HepG2 (cell line): ENCODE measurements around the gene ABHD10. TPM values are rescaled to one million over a fixed set of nuclear protein-coding genes. Genes with fewer than 3 reads are reported as not detected.

Source experiments
- ATAC-seq: fragments of 200-7000 bp; cut with Tn5 transposase; 3 replicates; pipeline ENCODE4 v1.9.1; 2020; ENCODE audit warnings: mild to moderate bottlenecking, moderate library complexity
- BruUV-seq: library from RNA; stranded (reverse); fragments of 400-500 nt; replicated peaks from 2 replicates; lab custom pipeline; 2021; lab: Mats Ljungman, UMichigan
- CTCF ChIA-PET: fragments of 300-600 bp; formaldehyde crosslinking; extraction: SDS; loops from one replicate; lab custom pipeline; 2021; ENCODE audit warnings: low total read pairs, inconsistent platforms, low intra/inter-chr PET ratio; lab: Yijun Ruan, JAX
- POLR2A ChIA-PET: fragments of 350-600 bp; sonication (Branson Sonifier 250); formaldehyde crosslinking; loops from one replicate; lab custom pipeline; 2020; ENCODE audit warnings: antibody characterized with exemption, inconsistent platforms; lab: Yijun Ruan, JAX
- DNase-seq: peaks from one replicate; pipeline ENCODE4 v3.0.0-alpha.2; 2015; ENCODE audit warnings: low spot score
- FAIRE-seq: peaks from 3 replicates; lab custom pipeline; 2011; peaks lifted over from hg19 to GRCh38; lab: Jason Lieb, UNC
- H2AFZ ChIP-seq: one replicate; pipeline ENCODE4 v1.6.1; 2011; ENCODE audit warnings: low read length, inconsistent platforms
- H3K27ac ChIP-seq: fragments of 300-600 bp; 3 replicates; pipeline ENCODE4 v1.8.0; 2011; ENCODE audit warnings: mixed run types, mild to moderate bottlenecking, mixed read lengths, low read length, inconsistent platforms; ENCODE audit not compliant: insufficient read depth; ENCODE audit errors: extremely low read length
- H3K27me3 ChIP-seq, 2 experiments: fragments of 200-600 bp in 1 of 2; 2 replicates in 1 of 2; 3 replicates in 1 of 2; pipeline versions ENCODE4 v1.6.0 to v1.8.0; 2011; ENCODE audit warnings: low read length in 2 of 2, mild to moderate bottlenecking in 2 of 2, moderate library complexity in 2 of 2, inconsistent platforms in 1 of 2; ENCODE audit not compliant: insufficient read depth in 2 of 2, control insufficient read depth in 1 of 2
- H3K36me3 ChIP-seq, 2 experiments: fragments of 200-600 bp in 1 of 2; replicated peaks in 1 of 2; 2 replicates in 1 of 2; 3 replicates in 1 of 2; pipeline versions ENCODE4 v1.5.1 to v1.8.0; 2011; ENCODE audit warnings: low read length in 2 of 2, inconsistent platforms in 1 of 2; ENCODE audit not compliant: insufficient read depth in 2 of 2, control insufficient read depth in 1 of 2
- H3K4me1 ChIP-seq: 2 replicates; pipeline ENCODE4 v1.5.1; 2012; ENCODE audit warnings: low read length, inconsistent platforms; ENCODE audit not compliant: insufficient read depth
- H3K4me2 ChIP-seq: 2 replicates; pipeline ENCODE4 v1.6.0; 2011; ENCODE audit warnings: low read depth, low read length, inconsistent platforms
- H3K4me3 ChIP-seq, 3 experiments: fragments of 200-600 bp in 1 of 3; sonication (generic), shearing (Covaris generic) in 1 of 3; replicated peaks in 1 of 3; 2 replicates each; pipeline ENCODE4 v1.5.1; 2011 to 2016; ENCODE audit warnings: low read length in 3 of 3, inconsistent platforms in 2 of 3, low read depth in 2 of 3, mild to moderate bottlenecking in 2 of 3, control low read depth in 1 of 3, mixed read lengths in 1 of 3; ENCODE audit not compliant: insufficient read depth in 1 of 3
- H3K79me2 ChIP-seq: one replicate; pipeline ENCODE4 v1.6.1; 2011; ENCODE audit warnings: low read length, inconsistent platforms; ENCODE audit not compliant: insufficient read depth
- H3K9ac ChIP-seq: 2 replicates; pipeline ENCODE4 v1.6.0; 2011; ENCODE audit warnings: mild to moderate bottlenecking, low read depth, low read length, inconsistent platforms; ENCODE audit not compliant: insufficient read depth
- H3K9me3 ChIP-seq: 2 replicates; pipeline ENCODE4 v1.5.1; 2012; ENCODE audit warnings: mild to moderate bottlenecking, low read length
- H4K20me1 ChIP-seq: 2 replicates; pipeline ENCODE4 v1.6.0; 2011; ENCODE audit warnings: inconsistent platforms, mild to moderate bottlenecking, low read length, moderate library complexity; ENCODE audit not compliant: insufficient read depth
- CEBPB ChIP-seq: IDR thresholded peaks from 2 replicates; pipeline ENCODE4 v1.6.1; 2011; ENCODE audit warnings: low read depth, low read length, improper control_type of control experiment, borderline replicate concordance
- GABPB1 ChIP-seq: IDR thresholded peaks from 2 replicates; pipeline ENCODE4 v1.6.1; 2016; ENCODE audit warnings: mild to moderate bottlenecking, missing genetic modification reagents, moderate library complexity, missing compliant biosample characterization
- MAFG ChIP-seq: sonication (generic); formaldehyde crosslinking; IDR thresholded peaks from 2 replicates; pipeline ENCODE4 v1.5.1; 2020; ENCODE audit warnings: mild to moderate bottlenecking, missing genetic modification reagents
- NFIC ChIP-seq: IDR thresholded peaks from 2 replicates; pipeline ENCODE4 v1.6.1; 2012; ENCODE audit warnings: mild to moderate bottlenecking, low read length, inconsistent platforms
- ONECUT2 ChIP-seq: sonication (generic); formaldehyde crosslinking; IDR thresholded peaks from 2 replicates; pipeline ENCODE4 v1.4.0; 2020; ENCODE audit warnings: missing genetic modification reagents
- PHF20 ChIP-seq: sonication (generic); formaldehyde crosslinking; IDR thresholded peaks from 2 replicates; pipeline ENCODE4 v1.5.0; 2020; ENCODE audit warnings: mild to moderate bottlenecking, missing genetic modification reagents
- RARG ChIP-seq: sonication (generic); formaldehyde crosslinking; IDR thresholded peaks from 2 replicates; pipeline ENCODE4 v1.4.0; 2020; ENCODE audit warnings: low read depth, mild to moderate bottlenecking, missing genetic modification reagents
- SMAD9 ChIP-seq: sonication (generic); formaldehyde crosslinking; IDR thresholded peaks from 2 replicates; pipeline ENCODE4 v1.5.1; 2020; ENCODE audit warnings: mild to moderate bottlenecking, missing genetic modification reagents
- ZBTB7A ChIP-seq: sonication (generic); formaldehyde crosslinking; IDR thresholded peaks from 2 replicates; pipeline ENCODE4 v1.8.0; 2022; ENCODE audit warnings: mild to moderate bottlenecking, missing genetic modification reagents
- ZFP36 ChIP-seq: fragments of 150-350 bp; IDR thresholded peaks from 2 replicates; pipeline ENCODE4 v1.6.1; 2018; ENCODE audit warnings: borderline replicate concordance, low read length, low read depth; ENCODE audit not compliant: partially characterized antibody
- ZFY ChIP-seq: sonication (generic); formaldehyde crosslinking; IDR thresholded peaks from 2 replicates; pipeline ENCODE4 v1.4.0; 2020; ENCODE audit warnings: missing genetic modification reagents
- ZNF160 ChIP-seq: sonication (generic); formaldehyde crosslinking; IDR thresholded peaks from 2 replicates; pipeline ENCODE4 v1.8.0; 2022; ENCODE audit warnings: mild to moderate bottlenecking, inconsistent platforms, missing genetic modification reagents
- ZNF232 ChIP-seq: sonication (generic); formaldehyde crosslinking; IDR thresholded peaks from 2 replicates; pipeline ENCODE4 v1.4.0; 2020; ENCODE audit warnings: missing genetic modification reagents, borderline replicate concordance
- ZNF3 ChIP-seq: IDR thresholded peaks from 2 replicates; pipeline ENCODE4 v1.7.0; 2017; ENCODE audit warnings: inconsistent platforms
- ZNF451 ChIP-seq: sonication (generic); formaldehyde crosslinking; IDR thresholded peaks from 2 replicates; pipeline ENCODE4 v1.5.0; 2020; ENCODE audit warnings: mild to moderate bottlenecking, missing genetic modification reagents
- ZNF614 ChIP-seq: IDR thresholded peaks from 2 replicates; pipeline ENCODE4 v1.6.1; 2018; ENCODE audit warnings: missing biosample characterization, missing genetic modification reagents, inconsistent platforms, borderline replicate concordance
- WGBS: methylation state at CpG from one replicate; pipeline ENCODE4 v1.1.6; 2017; ENCODE audit warnings: low lambda C conversion rate; 5-methylcytosine and 5-hydroxymethylcytosine counted together
- in situ Hi-C: cut with HindIII; loops from 2 replicates; pipeline ENCODE4 v1.10.0; 2017; ENCODE audit warnings: low pct_unique_long_range_greater_than_20kb; ENCODE audit not compliant: extremely low pct_ligation_motif_present
- intact Hi-C: fragments of 100-400 bp; cut with micrococcal nuclease; formaldehyde crosslinking; loops from one replicate; pipeline ENCODE4 v1.10.0; 2022; ENCODE audit not compliant: unreplicated experiment
- polyA plus RNA-seq, 8 experiments: library from polyadenylated mRNA; depleted of rRNA in 3 of 8; stranded (reverse) in 7 of 8; unstranded in 1 of 8; fragments of >200 nt; fragmentation: Illumina TruSeq in 4 of 8; extraction: Trizol in 4 of 8; gene quantifications; 2 replicates each; pipeline versions ENCODE4 v1.2.1 to v1.2.3, GENCODE V29; 2011 to 2016; ENCODE audit warnings: low read depth in 4 of 8, missing spikeins in 1 of 8, mixed read lengths in 1 of 8; ENCODE audit not compliant: insufficient read depth in 1 of 8
- total RNA-seq, 5 experiments: library from RNA; depleted of rRNA; stranded (reverse); fragments of >200 nt; fragmentation: Illumina TruSeq; extraction: Trizol; gene quantifications; 2 replicates each; pipeline ENCODE4 v1.2.3, GENCODE V29; 2016; ENCODE audit warnings: low read depth in 1 of 5
- TF ChIP-seq, protein P1 (sequence below): sonication (generic); formaldehyde crosslinking; IDR thresholded peaks from 2 replicates; pipeline ENCODE4 v1.4.0; 2020; ENCODE audit warnings: missing genetic modification reagents, mild to moderate bottlenecking, borderline replicate concordance
- TF ChIP-seq, protein P2 (sequence below): conservative IDR thresholded peaks from 2 replicates; pipeline ENCODE4 v1.6.1; 2018; ENCODE audit warnings: missing genetic modification reagents

The ABHD10 gene
- total and polyA plus RNA-seq, 2 of the 13 experiments (the other 11 are each of a cell fraction or from before 2014, with no cell fraction given), result 22.8 to 50.2 TPM

DNA sequence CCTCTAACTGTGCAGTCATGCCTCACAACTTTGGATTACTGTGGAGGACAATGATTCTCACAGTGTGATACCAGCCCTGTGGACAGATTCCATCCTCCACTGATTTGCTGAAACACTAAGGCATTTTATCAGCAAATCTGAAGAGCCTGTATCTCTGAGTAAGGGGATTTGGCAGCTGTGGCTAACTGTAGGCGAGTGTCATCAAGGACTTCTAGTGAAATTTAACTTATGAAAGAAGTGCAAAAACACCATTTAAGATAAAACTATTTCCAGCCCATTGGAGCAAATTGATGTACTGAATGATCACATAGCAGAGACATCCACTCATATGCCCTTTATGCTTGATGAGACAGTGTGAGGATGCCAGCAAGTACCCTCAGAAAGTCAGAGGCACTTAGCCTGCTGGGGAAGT lies 41.9 kb downstream of the ABHD10 start:
- H2AFZ ChIP-seq, result no peak overlapping the region
- intact Hi-C loops, result no loop called here
- H4K20me1 ChIP-seq, result no peaks in the 10 kb centered on the region
- WGBS, result 0% methylated on average over 1 of the region's 1 CpG
- ChIA-PET CTCF (no interaction called here), POLR2A (no interaction called here)
- no peak overlapping the region for H3K27ac ChIP-seq
- no TSS peak for BruUV-seq
- in situ Hi-C loops, result no loop called here
- no peaks in the 10 kb centered on the region for H3K9me3 ChIP-seq
- no peak for DNase-seq
- TF ChIP-seq ZFY, result no peak
- no peak for TF ChIP-seq SMAD9 (CRISPR knock-in tag)
- TF ChIP-seq, protein P1, sequence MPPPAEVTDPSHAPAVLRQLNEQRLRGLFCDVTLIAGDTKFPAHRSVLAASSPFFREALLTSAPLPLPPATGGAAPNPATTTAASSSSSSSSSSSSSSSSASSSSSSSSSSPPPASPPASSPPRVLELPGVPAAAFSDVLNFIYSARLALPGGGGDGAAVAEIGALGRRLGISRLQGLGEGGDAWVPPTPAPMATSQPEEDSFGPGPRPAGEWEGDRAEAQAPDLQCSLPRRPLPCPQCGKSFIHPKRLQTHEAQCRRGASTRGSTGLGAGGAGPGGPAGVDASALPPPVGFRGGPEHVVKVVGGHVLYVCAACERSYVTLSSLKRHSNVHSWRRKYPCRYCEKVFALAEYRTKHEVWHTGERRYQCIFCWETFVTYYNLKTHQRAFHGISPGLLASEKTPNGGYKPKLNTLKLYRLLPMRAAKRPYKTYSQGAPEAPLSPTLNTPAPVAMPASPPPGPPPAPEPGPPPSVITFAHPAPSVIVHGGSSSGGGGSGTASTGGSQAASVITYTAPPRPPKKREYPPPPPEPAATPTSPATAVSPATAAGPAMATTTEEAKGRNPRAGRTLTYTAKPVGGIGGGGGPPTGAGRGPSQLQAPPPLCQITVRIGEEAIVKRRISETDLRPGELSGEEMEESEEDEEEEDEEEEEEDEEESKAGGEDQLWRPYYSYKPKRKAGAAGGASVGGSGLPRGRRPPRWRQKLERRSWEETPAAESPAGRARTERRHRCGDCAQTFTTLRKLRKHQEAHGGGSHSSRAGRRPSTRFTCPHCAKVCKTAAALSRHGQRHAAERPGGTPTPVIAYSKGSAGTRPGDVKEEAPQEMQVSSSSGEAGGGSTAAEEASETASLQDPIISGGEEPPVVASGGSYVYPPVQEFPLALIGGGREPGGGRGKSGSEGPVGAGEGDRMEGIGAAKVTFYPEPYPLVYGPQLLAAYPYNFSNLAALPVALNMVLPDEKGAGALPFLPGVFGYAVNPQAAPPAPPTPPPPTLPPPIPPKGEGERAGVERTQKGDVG, result no peak
- TF ChIP-seq MAFG (CRISPR knock-in tag), result no peak
- TF ChIP-seq ONECUT2 (CRISPR knock-in tag), result no peak
- TF ChIP-seq ZBTB7A (CRISPR knock-in tag), result no peak
- TF ChIP-seq ZNF451 (CRISPR knock-in tag), result no peak
- no peak for TF ChIP-seq GABPB1 (CRISPR knock-in tag)
- TF ChIP-seq ZFP36, result no peak
- no peak for TF ChIP-seq PHF20 (CRISPR knock-in tag)
- no peak for TF ChIP-seq CEBPB
- no peak for TF ChIP-seq RARG
- TF ChIP-seq, protein P2, sequence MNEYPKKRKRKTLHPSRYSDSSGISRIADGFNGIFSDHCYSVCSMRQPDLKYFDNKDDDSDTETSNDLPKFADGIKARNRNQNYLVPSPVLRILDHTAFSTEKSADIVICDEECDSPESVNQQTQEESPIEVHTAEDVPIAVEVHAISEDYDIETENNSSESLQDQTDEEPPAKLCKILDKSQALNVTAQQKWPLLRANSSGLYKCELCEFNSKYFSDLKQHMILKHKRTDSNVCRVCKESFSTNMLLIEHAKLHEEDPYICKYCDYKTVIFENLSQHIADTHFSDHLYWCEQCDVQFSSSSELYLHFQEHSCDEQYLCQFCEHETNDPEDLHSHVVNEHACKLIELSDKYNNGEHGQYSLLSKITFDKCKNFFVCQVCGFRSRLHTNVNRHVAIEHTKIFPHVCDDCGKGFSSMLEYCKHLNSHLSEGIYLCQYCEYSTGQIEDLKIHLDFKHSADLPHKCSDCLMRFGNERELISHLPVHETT (CRISPR knock-in tag), result no peak
- TF ChIP-seq ZNF160 (CRISPR knock-in tag), result no peak
- no peak for TF ChIP-seq ZNF3
- no peak for TF ChIP-seq ZNF614 (CRISPR knock-in tag)
- TF ChIP-seq ZNF232 (CRISPR knock-in tag), result no peak
- no peak for TF ChIP-seq NFIC
- no peaks in the 10 kb centered on the region for H3K36me3 ChIP-seq
- no peaks in the 10 kb centered on the region for H3K79me2 ChIP-seq
- FAIRE-seq, result no peak
- no peak overlapping the region for H3K4me3 ChIP-seq
- ATAC-seq, result no peak
- H3K9ac ChIP-seq, result no peak overlapping the region
- no peaks in the 10 kb centered on the region for H3K4me1 ChIP-seq
- H3K27me3 ChIP-seq, result no peaks in the 10 kb centered on the region
- H3K4me2 ChIP-seq, result no peak overlapping the region
